ENCODE results near the gene PPP1R36. TPM values are rescaled to one million over a fixed set of nuclear protein-coding genes. Genes with fewer than 3 reads are reported as not detected.

The PPP1R36 gene
- total RNA-seq, 2 experiments from 2014 or later, result 0.19 to 0.31 TPM

DNA sequence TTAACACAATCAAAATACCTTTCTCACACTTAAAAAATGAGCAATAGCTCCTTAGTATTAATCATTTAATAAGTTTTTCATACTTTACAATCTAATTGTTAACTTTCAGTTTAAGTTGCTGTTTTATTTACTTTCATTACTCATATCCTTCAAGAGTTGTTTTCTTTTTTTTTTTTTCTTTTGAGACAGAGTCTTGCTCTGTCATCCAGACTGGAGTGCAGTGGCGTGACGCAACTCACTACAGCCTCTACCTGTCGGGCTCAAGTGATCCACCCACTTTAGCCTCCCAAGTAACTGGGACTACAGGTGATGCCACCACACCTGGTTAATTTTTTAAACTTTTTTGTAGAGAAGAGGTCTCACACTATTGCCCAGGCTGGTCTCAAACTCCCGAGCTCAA is 29.1 kb upstream of the PPP1R36 start:
- no peak overlapping the region for H3K4me3 Mint-ChIP-seq
- peaks cover 25% of the 10 kb centered on the region for H3K4me1 Mint-ChIP-seq (ENCODE audit: low read depth)
- intact Hi-C loops (cut with micrococcal nuclease), result no loop called here
- no peaks in the 10 kb centered on the region for H3K36me3 Mint-ChIP-seq
- ChIA-PET CTCF (interaction anchor here (0.8 to 3.1 kb wide), 3 partner anchors 9 to 116 kb away, joined by 4 to 28 read pairs (median 5); partner anchors contain the start of gene HSPA2), POLR2A (no interaction called here)
- no peak overlapping the region for H3K27ac Mint-ChIP-seq
- H3K27me3 Mint-ChIP-seq, result no peaks in the 10 kb centered on the region
- no peaks in the 10 kb centered on the region for H3K9me3 Mint-ChIP-seq
- DNase-seq, result no peak

DNA sequence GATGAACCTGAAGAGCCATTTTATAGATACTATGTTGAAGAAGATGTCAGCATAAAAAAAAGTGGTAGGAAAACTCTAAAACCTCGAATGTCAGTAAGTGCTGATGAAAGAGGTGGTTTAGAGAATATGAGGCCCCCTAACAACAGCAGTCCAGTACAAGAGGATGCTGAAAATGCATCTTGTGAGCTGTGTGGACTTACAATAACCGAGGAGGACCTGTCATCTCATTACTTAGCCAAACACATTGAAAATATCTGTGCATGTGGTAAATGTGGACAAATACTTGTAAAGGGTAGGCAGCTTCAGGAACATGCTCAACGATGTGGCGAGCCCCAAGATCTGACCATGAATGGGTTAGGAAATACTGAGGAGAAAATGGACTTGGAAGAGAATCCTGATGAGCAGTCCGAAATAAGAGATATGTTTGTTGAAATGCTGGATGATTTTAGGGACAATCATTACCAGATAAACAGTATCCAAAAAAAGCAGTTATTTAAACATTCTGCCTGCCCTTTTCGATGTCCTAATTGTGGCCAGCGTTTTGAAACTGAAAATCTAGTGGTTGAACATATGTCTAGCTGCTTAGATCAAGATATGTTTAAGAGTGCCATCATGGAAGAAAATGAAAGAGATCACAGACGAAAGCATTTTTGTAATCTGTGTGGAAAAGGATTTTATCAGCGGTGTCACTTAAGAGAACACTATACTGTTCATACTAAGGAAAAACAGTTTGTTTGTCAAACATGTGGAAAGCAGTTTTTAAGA is 27.0 kb upstream of the PPP1R36 start:
- no peak for DNase-seq
- H3K9me3 Mint-ChIP-seq, result no peaks in the 10 kb centered on the region
- intact Hi-C loops (cut with micrococcal nuclease), result no loop called here
- H3K36me3 Mint-ChIP-seq, result peaks cover 5% of the 10 kb centered on the region
- H3K27ac Mint-ChIP-seq, result no peak overlapping the region
- ChIA-PET POLR2A (interaction anchor here (1.4 kb wide), 1 partner anchor 18 kb away, joined by 3 read pairs; the partner anchor contains the start of gene ZBTB1), CTCF (interaction anchor here (1.5 to 3.1 kb wide), 4 partner anchors 11 to 114 kb away, joined by 5 to 28 read pairs (median 6); no protein-coding TSS in a partner anchor)
- H3K4me1 Mint-ChIP-seq (ENCODE audit: low read depth), result peaks cover 10% of the 10 kb centered on the region
- H3K4me3 Mint-ChIP-seq, result no peak overlapping the region
- H3K27me3 Mint-ChIP-seq, result no peaks in the 10 kb centered on the region

GRCh38 chr14:64525354-64525753 is 24.4 kb upstream of the PPP1R36 start:
- Mint-ChIP-seq H3K27ac (no peak overlapping the region), H3K4me1 (ENCODE audit: low read depth) (peaks cover 5% of the 10 kb centered on the region), H3K36me3 (peaks cover 5% of the 10 kb centered on the region), H3K27me3 (no peaks in the 10 kb centered on the region), H3K9me3 (no peaks in the 10 kb centered on the region), H3K4me3 (no peak overlapping the region)
- ChIA-PET POLR2A (no interaction called here), CTCF (interaction anchor here (1.1 kb wide), 1 partner anchor 42 kb away, joined by 3 read pairs; no protein-coding TSS in a partner anchor)
- no peak for DNase-seq
- intact Hi-C loops (cut with micrococcal nuclease), result no loop called here

GRCh38 chr14:64531567-64531966 is 18.2 kb upstream of the PPP1R36 start:
- H3K4me3 Mint-ChIP-seq, result no peak overlapping the region
- intact Hi-C loops (cut with micrococcal nuclease), result no loop called here
- POLR2A ChIA-PET, result no interaction called here
- H3K36me3 Mint-ChIP-seq, result peaks cover under 1% of the 10 kb centered on the region
- CTCF ChIA-PET, result interaction anchor here (0.8 kb wide), 1 partner anchor 8 kb away, joined by 3 read pairs; no protein-coding TSS in a partner anchor
- no peaks in the 10 kb centered on the region for H3K27me3 Mint-ChIP-seq
- DNase-seq, result no peak
- H3K4me1 Mint-ChIP-seq (ENCODE audit: low read depth), result peaks cover 4% of the 10 kb centered on the region
- no peaks in the 10 kb centered on the region for H3K9me3 Mint-ChIP-seq
- H3K27ac Mint-ChIP-seq, result no peak overlapping the region

DNA sequence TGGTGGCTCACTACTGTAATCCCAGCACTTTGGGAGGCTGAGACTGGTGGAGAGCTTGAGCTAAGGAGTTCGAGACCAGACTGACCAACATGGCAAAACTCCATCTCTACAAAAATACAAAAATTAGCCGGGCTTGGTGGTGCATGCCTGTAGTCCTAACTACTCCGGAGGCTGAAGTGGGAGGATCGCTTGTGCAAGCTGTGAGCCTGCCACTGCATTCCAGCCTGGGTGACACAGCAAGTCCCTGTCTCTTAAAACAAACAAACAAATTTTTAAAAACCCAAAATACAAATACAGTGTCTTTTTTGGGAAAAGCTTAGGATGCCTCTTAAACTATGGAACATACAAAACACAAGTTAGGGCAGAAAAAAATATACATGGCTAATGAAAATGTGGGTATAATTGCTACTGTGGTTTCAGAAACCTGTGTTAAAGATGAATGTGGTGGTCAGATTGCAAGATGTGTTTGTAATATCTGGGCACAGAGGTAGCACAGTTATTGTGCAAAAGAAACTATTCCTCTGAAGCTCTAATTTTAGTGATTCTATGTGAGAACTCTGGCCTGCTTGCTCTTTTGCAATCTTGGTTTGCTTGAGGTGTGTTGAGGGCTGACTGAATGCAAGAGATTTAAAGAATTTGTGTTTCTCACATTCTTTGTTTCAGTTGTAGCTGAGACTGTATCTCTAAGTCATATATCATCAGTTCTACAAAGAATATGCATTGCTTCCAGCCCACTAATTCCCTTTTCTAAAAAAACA is 13.1 kb upstream of the PPP1R36 start:
- H3K27me3 Mint-ChIP-seq, result peaks cover 12% of the 10 kb centered on the region
- H3K4me3 Mint-ChIP-seq, result no peak overlapping the region
- ChIA-PET POLR2A (no interaction called here), CTCF (interaction anchor here (0.6 kb wide), 1 partner anchor 226 kb away, joined by 6 read pairs; no protein-coding TSS in a partner anchor)
- peaks cover 9% of the 10 kb centered on the region for H3K9me3 Mint-ChIP-seq
- peaks cover 8% of the 10 kb centered on the region for H3K36me3 Mint-ChIP-seq
- intact Hi-C loops (cut with micrococcal nuclease), result no loop called here
- no peak for DNase-seq
- H3K4me1 Mint-ChIP-seq (ENCODE audit: low read depth), result peaks cover 19% of the 10 kb centered on the region
- H3K27ac Mint-ChIP-seq, result no peak overlapping the region

- H3K36me3 Mint-ChIP-seq, result peaks cover 10% of the 10 kb centered on the region
- peak within 1 kb of the TSS; percentile 84 for H3K27ac Mint-ChIP-seq
- intact Hi-C loops (cut with micrococcal nuclease), result loop anchor here (1.0 to 5.0 kb wide), 9 partner anchors 9 to 898 kb away; partner anchors contain the start of genes MTHFD1, PLEKHG3, PPP1R36 and WDR89
- H3K27me3 Mint-ChIP-seq, result peaks cover 24% of the 10 kb centered on the region
- peaks cover 35% of the 10 kb centered on the region for H3K4me1 Mint-ChIP-seq (ENCODE audit: low read depth)
- POLR2A ChIA-PET, result interaction anchor here (0.9 to 2.0 kb wide), 5 partner anchors 8 to 153 kb away, joined by 3 to 16 read pairs (median 4); partner anchors contain the start of genes ZBTB1 and ZBTB25
- H3K9me3 Mint-ChIP-seq, result peaks cover 9% of the 10 kb centered on the region
- CTCF ChIA-PET, result interaction anchor here (0.6 to 3.0 kb wide), 21 partner anchors 8 to 374 kb away, joined by 3 to 20 read pairs (median 3); partner anchors contain the start of genes MTHFD1, PPP1R36 and ZBTB1
- peak within 1 kb of the TSS; percentile 89 for H3K4me3 Mint-ChIP-seq
- DNase-seq, result peak; percentile 98
These were observed 9.3 kb upstream of the PPP1R36 start, which contains the start of gene HSPA2 for GRCh38 chr14:64540208-64541202. TSS of gene HSPA2 (plus strand) at chr14:64540741. CDS start at chr14:64540850, 109 bp downstream.

GRCh38 chr14:64541261-64541971 is 8.3 kb upstream of the PPP1R36 start:
- Mint-ChIP-seq H3K27me3 (peaks cover 24% of the 10 kb centered on the region), H3K9me3 (peaks cover 9% of the 10 kb centered on the region), H3K36me3 (peaks cover 10% of the 10 kb centered on the region), H3K4me3 (peak overlapping the region; percentile 89), H3K4me1 (ENCODE audit: low read depth) (peaks cover 35% of the 10 kb centered on the region), H3K27ac (no peak overlapping the region)
- DNase-seq, result peak; percentile 17
- intact Hi-C loops (cut with micrococcal nuclease), result loop anchor here (2.0 to 5.0 kb wide), 5 partner anchors 95 to 899 kb away; partner anchors contain the start of genes PLEKHG3 and WDR89
- ChIA-PET CTCF (interaction anchor here (2.5 to 3.0 kb wide), 2 partner anchors 31 to 95 kb away, joined by 16 to 20 read pairs; no protein-coding TSS in a partner anchor), POLR2A (interaction anchor here (2.0 kb wide), 1 partner anchor 37 kb away, joined by 16 read pairs; the partner anchor contains the start of genes ZBTB1 and ZBTB25)

DNA sequence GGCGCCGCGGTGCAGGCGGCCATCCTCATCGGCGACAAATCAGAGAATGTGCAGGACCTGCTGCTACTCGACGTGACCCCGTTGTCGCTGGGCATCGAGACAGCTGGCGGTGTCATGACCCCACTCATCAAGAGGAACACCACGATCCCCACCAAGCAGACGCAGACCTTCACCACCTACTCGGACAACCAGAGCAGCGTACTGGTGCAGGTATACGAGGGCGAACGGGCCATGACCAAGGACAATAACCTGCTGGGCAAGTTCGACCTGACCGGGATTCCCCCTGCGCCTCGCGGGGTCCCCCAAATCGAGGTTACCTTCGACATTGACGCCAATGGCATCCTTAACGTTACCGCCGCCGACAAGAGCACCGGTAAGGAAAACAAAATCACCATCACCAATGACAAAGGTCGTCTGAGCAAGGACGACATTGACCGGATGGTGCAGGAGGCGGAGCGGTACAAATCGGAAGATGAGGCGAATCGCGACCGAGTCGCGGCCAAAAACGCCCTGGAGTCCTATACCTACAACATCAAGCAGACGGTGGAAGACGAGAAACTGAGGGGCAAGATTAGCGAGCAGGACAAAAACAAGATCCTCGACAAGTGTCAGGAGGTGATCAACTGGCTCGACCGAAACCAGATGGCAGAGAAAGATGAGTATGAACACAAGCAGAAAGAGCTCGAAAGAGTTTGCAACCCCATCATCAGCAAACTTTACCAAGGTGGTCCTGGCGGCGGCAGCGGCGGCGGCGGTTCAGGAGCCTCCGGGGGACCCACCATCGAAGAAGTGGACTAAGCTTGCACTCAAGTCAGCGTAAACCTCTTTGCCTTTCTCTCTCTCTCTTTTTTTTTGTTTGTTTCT is 7.6 kb upstream of the PPP1R36 start:
- ChIA-PET CTCF (interaction anchor here (1.2 to 3.0 kb wide), 4 partner anchors 31 to 95 kb away, joined by 3 to 20 read pairs (median 10); no protein-coding TSS in a partner anchor), POLR2A (no interaction called here)
- peak; percentile 25 for DNase-seq
- Mint-ChIP-seq H3K36me3 (peaks cover 10% of the 10 kb centered on the region), H3K4me3 (peak overlapping the region; percentile 89), H3K27me3 (peaks cover 24% of the 10 kb centered on the region), H3K4me1 (ENCODE audit: low read depth) (peaks cover 35% of the 10 kb centered on the region), H3K27ac (no peak overlapping the region), H3K9me3 (peaks cover 9% of the 10 kb centered on the region)
- intact Hi-C loops (cut with micrococcal nuclease), result loop anchor here (2.0 to 5.0 kb wide), 5 partner anchors 95 to 900 kb away; partner anchors contain the start of genes PLEKHG3 and WDR89

DNA sequence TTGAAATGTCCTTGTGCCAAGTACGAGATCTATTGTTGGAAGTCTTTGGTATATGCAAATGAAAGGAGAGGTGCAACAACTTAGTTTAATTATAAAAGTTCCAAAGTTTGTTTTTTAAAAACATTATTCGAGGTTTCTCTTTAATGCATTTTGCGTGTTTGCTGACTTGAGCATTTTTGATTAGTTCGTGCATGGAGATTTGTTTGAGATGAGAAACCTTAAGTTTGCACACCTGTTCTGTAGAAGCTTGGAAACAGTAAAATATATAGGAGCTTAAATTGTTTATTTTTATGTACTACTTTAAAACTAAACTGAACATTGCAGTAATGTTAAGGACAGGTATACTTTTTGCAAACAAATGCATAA is 6.9 kb upstream of the PPP1R36 start:
- intact Hi-C loops (cut with micrococcal nuclease), result loop anchor here (5.0 kb wide), 3 partner anchors 159 to 901 kb away; partner anchors contain the start of genes PLEKHG3 and WDR89
- H3K4me3 Mint-ChIP-seq, result peak overlapping the region; percentile 89
- POLR2A ChIA-PET, result no interaction called here
- no peak for DNase-seq
- peaks cover 10% of the 10 kb centered on the region for H3K36me3 Mint-ChIP-seq
- peaks cover 24% of the 10 kb centered on the region for H3K27me3 Mint-ChIP-seq
- H3K27ac Mint-ChIP-seq, result no peak overlapping the region
- peaks cover 35% of the 10 kb centered on the region for H3K4me1 Mint-ChIP-seq (ENCODE audit: low read depth)
- CTCF ChIA-PET, result interaction anchor here (1.2 to 1.5 kb wide), 2 partner anchors 32 to 93 kb away, joined by 3 to 5 read pairs; no protein-coding TSS in a partner anchor
- H3K9me3 Mint-ChIP-seq, result peaks cover 9% of the 10 kb centered on the region

Data from activated CD4-positive, alpha-beta memory T cell treated with anti-CD3 and anti-CD28 coated beads for 36 hours (primary cell).